ENCODE measurements around the gene POU3F1.

POU3F1 gene

GRCh38 chr1:38071312-38072256, 25.0 kb upstream of the POU3F1 start:
- no peak overlapping the region for H3K9ac ChIP-seq (ENCODE audit: low read length)
- H3K27me3 ChIP-seq (ENCODE audit: control insufficient read depth in 1 of 2, insufficient read depth in 2 of 2, low read length in 2 of 2): peaks cover 8 to 10% of the 10 kb centered on the region in 2 donors
- H3K4me1 ChIP-seq (ENCODE audit: insufficient read depth, low read length): no peaks in the 10 kb centered on the region
- H3K36me3 ChIP-seq (ENCODE audit: insufficient read depth, low read length): no peaks in the 10 kb centered on the region
- H3K9me3 ChIP-seq (ENCODE audit: low read length): no peaks in the 10 kb centered on the region
- H3K27ac ChIP-seq (ENCODE audit: low read depth, low read length): no peak overlapping the region
- H3K4me3 ChIP-seq (ENCODE audit: low read depth in 1 of 2, low read length in 2 of 2): no peak overlapping the region

GRCh38 chr1:38068980-38069340, 22.4 kb upstream of the POU3F1 start:
- Histone ChIP-seq H3K9ac (ENCODE audit: low read length) (no peak overlapping the region), H3K4me3 (ENCODE audit: low read depth in 1 of 2, low read length in 2 of 2) (no peak overlapping the region), H3K9me3 (ENCODE audit: low read length) (no peaks in the 10 kb centered on the region), H3K4me1 (ENCODE audit: insufficient read depth, low read length) (no peaks in the 10 kb centered on the region), H3K27me3 (ENCODE audit: control insufficient read depth in 1 of 2, insufficient read depth in 2 of 2, low read length in 2 of 2) (peaks cover 8 to 10% of the 10 kb centered on the region in 2 donors), H3K27ac (ENCODE audit: low read depth, low read length) (no peak overlapping the region), H3K36me3 (ENCODE audit: insufficient read depth, low read length) (no peaks in the 10 kb centered on the region)

DNA sequence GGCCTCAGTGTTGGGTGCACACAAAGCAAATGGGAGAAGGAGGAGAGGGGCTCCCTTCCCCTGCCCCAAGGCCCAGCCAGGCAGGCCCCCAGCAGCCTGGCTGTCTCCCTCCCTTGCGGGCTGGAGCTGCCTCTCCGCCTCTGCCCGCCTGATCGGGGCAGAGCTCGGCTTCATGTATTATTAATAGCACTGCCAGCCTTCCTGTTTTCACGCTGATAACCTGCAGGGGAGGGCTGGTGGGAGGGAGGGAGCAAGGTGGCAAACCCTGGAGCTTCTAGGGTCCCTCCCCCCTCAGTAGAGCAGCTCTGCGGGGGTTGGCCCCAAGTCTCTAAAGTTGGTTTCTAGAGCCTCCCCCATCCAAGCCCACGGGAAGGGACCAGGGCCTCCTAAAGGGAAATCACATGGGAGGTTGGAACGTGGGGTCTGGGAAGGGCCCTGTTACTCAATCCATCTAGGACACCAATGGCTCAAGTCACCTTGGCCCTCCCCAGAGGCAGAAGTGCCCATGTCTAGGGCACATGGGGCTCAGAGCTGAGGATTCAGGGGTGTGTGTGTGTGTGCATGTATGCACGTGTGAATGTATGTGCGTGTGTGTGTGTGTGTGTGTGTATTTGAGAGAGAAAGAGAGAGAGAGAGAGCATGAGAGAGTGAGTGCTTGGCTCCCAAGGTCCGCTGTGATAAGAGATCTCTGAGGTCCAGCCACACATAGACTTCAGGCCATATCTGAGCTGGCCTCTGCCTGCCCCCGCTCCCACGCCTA, 21.8 kb upstream of the POU3F1 start:
- H3K27me3 ChIP-seq (ENCODE audit: control insufficient read depth in 1 of 2, insufficient read depth in 2 of 2, low read length in 2 of 2): peaks cover 8 to 10% of the 10 kb centered on the region in 2 donors
- no peak overlapping the region for H3K27ac ChIP-seq (ENCODE audit: low read depth, low read length)
- no peak overlapping the region for H3K4me3 ChIP-seq (ENCODE audit: low read depth in 1 of 2, low read length in 2 of 2)
- no peaks in the 10 kb centered on the region for H3K36me3 ChIP-seq (ENCODE audit: insufficient read depth, low read length)
- no peak overlapping the region for H3K9ac ChIP-seq (ENCODE audit: low read length)
- no peaks in the 10 kb centered on the region for H3K4me1 ChIP-seq (ENCODE audit: insufficient read depth, low read length)
- H3K9me3 ChIP-seq (ENCODE audit: low read length): no peaks in the 10 kb centered on the region

- no peaks in the 10 kb centered on the region for H3K9me3 ChIP-seq (ENCODE audit: low read length)
- no peaks in the 10 kb centered on the region for H3K36me3 ChIP-seq (ENCODE audit: insufficient read depth, low read length)
- H3K27ac ChIP-seq (ENCODE audit: low read depth, low read length): no peak overlapping the region
- no peak overlapping the region for H3K9ac ChIP-seq (ENCODE audit: low read length)
- H3K27me3 ChIP-seq (ENCODE audit: control insufficient read depth in 1 of 2, insufficient read depth in 2 of 2, low read length in 2 of 2): peaks cover 8 to 10% of the 10 kb centered on the region in 2 donors
- no peaks in the 10 kb centered on the region for H3K4me1 ChIP-seq (ENCODE audit: insufficient read depth, low read length)
- H3K4me3 ChIP-seq (ENCODE audit: low read depth in 1 of 2, low read length in 2 of 2): no peak overlapping the region
Measured at GRCh38 chr1:38064197-38064903, 17.8 kb upstream of the POU3F1 start.

GRCh38 chr1:38063616-38064015, 17.0 kb upstream of the POU3F1 start:
- no peaks in the 10 kb centered on the region for H3K36me3 ChIP-seq (ENCODE audit: insufficient read depth, low read length)
- H3K4me3 ChIP-seq (ENCODE audit: low read depth in 1 of 2, low read length in 2 of 2): no peak overlapping the region
- no peak overlapping the region for H3K9ac ChIP-seq (ENCODE audit: low read length)
- H3K9me3 ChIP-seq (ENCODE audit: low read length): no peaks in the 10 kb centered on the region
- no peaks in the 10 kb centered on the region for H3K4me1 ChIP-seq (ENCODE audit: insufficient read depth, low read length)
- no peak overlapping the region for H3K27ac ChIP-seq (ENCODE audit: low read depth, low read length)
- peaks cover 3 to 9% of the 10 kb centered on the region in 2 donors for H3K27me3 ChIP-seq (ENCODE audit: control insufficient read depth in 1 of 2, insufficient read depth in 2 of 2, low read length in 2 of 2)

DNA sequence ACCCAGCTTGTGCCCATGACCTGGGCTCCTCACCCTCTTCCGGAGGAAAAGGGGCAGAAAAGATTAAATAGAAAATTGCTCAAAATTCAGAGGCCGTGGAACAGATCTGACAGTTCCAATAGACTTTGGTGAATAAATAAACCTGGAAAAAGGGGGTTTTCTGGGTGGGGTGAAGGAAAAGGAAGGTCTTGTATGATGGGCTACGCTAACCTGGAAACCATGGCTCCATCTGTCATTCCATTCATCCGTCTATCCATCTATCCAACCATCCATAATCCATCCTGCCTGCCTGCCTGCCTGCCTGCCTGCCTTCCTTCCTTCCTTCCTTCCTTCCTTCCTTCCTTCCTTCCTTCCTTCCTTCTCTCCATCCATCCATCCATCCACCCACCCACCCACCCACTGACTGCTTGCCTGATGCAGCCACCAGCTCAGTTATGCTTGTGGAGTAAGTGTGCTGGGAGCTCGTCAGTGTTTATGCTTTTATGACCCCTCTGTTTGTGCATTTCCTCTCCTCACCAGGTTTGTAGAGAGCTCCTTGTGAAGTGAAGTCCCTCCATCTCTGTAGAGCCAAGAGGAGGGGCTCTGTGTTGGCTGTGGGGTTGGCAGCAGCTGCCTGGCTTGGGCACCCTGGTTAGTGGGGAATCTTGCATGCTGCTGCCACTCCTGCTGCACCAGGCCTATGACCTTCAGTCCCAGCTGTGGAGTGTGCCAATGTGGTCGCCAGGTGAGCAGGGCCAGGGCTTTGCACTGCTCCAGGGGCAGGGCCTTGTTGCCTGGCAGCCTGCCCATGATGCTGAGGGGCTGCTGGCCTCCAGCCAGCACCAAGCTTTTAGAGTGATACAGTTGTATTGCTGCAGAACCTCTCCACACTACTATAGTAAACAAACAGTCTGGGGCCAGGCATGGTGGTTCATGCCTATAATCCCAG, 16.0 kb upstream of the POU3F1 start:
- H3K4me1 ChIP-seq (ENCODE audit: insufficient read depth, low read length): no peaks in the 10 kb centered on the region
- H3K27me3 ChIP-seq (ENCODE audit: control insufficient read depth in 1 of 2, insufficient read depth in 2 of 2, low read length in 2 of 2): no peaks in the 10 kb centered on the region
- no peak overlapping the region for H3K9ac ChIP-seq (ENCODE audit: low read length)
- no peaks in the 10 kb centered on the region for H3K36me3 ChIP-seq (ENCODE audit: insufficient read depth, low read length)
- H3K9me3 ChIP-seq (ENCODE audit: low read length): no peaks in the 10 kb centered on the region
- H3K4me3 ChIP-seq (ENCODE audit: low read depth in 1 of 2, low read length in 2 of 2): no peak overlapping the region
- H3K27ac ChIP-seq (ENCODE audit: low read depth, low read length): no peak overlapping the region

DNA sequence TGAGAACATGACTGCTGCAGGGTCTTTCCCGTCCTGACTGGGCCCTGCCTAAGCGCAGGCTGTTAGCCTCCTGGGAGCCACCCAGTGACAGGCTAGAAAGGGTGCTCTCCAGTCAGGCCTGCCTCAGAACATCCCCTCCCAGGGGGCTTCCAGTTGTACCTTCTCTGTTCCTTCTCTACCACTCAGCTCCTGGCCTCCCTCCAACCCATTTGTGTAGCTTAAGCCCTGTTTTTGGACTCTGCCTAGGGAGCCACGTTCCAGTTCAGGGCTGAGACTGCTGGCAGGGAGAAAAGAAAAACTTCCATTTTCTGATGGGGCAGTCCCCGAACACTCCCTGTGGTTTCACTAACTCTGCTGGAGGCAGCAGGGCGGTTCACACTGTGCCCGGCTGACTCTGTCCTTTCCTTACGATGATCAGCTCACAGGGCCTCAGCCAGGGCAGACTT, 15.3 kb upstream of the POU3F1 start:
- Histone ChIP-seq H3K4me3 (ENCODE audit: low read depth in 1 of 2, low read length in 2 of 2) (no peak overlapping the region), H3K9ac (ENCODE audit: low read length) (no peak overlapping the region), H3K27ac (ENCODE audit: low read depth, low read length) (no peak overlapping the region), H3K36me3 (ENCODE audit: insufficient read depth, low read length) (no peaks in the 10 kb centered on the region), H3K27me3 (ENCODE audit: control insufficient read depth in 1 of 2, insufficient read depth in 2 of 2, low read length in 2 of 2) (no peaks in the 10 kb centered on the region), H3K9me3 (ENCODE audit: low read length) (no peaks in the 10 kb centered on the region), H3K4me1 (ENCODE audit: insufficient read depth, low read length) (no peaks in the 10 kb centered on the region)

- no peaks in the 10 kb centered on the region for H3K4me1 ChIP-seq (ENCODE audit: insufficient read depth, low read length)
- no peaks in the 10 kb centered on the region for H3K36me3 ChIP-seq (ENCODE audit: insufficient read depth, low read length)
- no peak overlapping the region for H3K4me3 ChIP-seq (ENCODE audit: low read depth in 1 of 2, low read length in 2 of 2)
- H3K9me3 ChIP-seq (ENCODE audit: low read length): no peaks in the 10 kb centered on the region
- H3K9ac ChIP-seq (ENCODE audit: low read length): no peak overlapping the region
- no peaks in the 10 kb centered on the region for H3K27me3 ChIP-seq (ENCODE audit: control insufficient read depth in 1 of 2, insufficient read depth in 2 of 2, low read length in 2 of 2)
- H3K27ac ChIP-seq (ENCODE audit: low read depth, low read length): no peak overlapping the region
Measured at GRCh38 chr1:38061290-38061689, 14.7 kb upstream of the POU3F1 start.

DNA sequence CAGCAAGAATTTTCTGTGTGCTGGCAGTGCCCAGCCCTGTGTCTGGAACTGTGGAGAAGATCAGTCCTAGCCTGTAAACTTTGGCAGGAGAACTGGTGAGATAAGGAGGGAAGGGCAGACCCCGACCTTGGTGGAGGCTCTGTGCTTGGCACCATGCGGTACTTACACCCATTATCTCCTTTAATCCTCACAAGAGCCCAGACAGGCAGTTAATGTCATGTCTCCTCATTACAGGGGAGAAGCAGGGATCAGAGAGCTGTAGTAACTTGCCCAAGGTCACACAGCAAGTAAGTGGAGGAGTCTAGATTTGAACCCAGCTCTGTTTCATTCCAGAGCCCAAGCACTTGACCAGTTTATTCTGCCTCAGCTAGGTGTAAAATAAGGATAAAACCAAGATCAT, 13.9 kb upstream of the POU3F1 start:
- H3K9ac ChIP-seq (ENCODE audit: low read length): no peak overlapping the region
- H3K36me3 ChIP-seq (ENCODE audit: insufficient read depth, low read length): no peaks in the 10 kb centered on the region
- H3K27ac ChIP-seq (ENCODE audit: low read depth, low read length): no peak overlapping the region
- H3K9me3 ChIP-seq (ENCODE audit: low read length): no peaks in the 10 kb centered on the region
- H3K4me3 ChIP-seq (ENCODE audit: low read depth in 1 of 2, low read length in 2 of 2): no peak overlapping the region
- H3K27me3 ChIP-seq (ENCODE audit: control insufficient read depth in 1 of 2, insufficient read depth in 2 of 2, low read length in 2 of 2): no peaks in the 10 kb centered on the region
- no peaks in the 10 kb centered on the region for H3K4me1 ChIP-seq (ENCODE audit: insufficient read depth, low read length)

DNA sequence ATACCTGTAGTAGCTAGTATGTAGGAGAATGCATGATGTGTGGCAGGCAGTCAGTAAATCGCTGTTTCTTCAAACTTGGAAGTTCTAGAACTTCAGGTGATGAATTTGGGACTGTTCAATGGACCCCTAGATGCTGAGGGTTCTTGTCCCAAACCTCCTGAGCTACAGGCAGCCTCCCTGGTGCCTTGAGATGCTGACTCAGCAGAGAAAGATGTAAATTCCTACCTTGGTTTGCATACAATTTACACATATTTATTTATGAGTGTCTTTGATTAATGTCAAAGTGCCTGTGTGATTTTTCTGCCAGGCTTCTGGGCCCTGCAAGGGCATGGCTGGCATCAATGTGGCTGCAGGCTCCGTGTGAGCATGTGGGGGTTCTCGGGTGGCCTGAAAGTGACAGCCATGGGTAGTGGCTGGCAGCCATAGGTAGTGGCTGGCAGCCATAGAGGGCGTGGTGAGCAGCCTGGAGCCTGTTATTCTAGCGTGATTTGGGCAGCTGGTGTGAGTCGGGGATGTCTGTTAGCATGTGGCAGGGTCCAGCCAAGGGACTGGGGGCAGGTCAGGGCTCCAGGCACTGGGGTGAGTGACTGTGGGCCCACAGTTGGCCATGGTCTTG, 13.2 kb upstream of the POU3F1 start:
- no peak overlapping the region for H3K27ac ChIP-seq (ENCODE audit: low read depth, low read length)

More for the DNA sequence above, 13.2 kb upstream of the POU3F1 start:
- no peak overlapping the region for H3K9ac ChIP-seq (ENCODE audit: low read length)
- H3K36me3 ChIP-seq (ENCODE audit: insufficient read depth, low read length): no peaks in the 10 kb centered on the region
- H3K4me3 ChIP-seq (ENCODE audit: low read depth in 1 of 2, low read length in 2 of 2): no peak overlapping the region
- no peaks in the 10 kb centered on the region for H3K4me1 ChIP-seq (ENCODE audit: insufficient read depth, low read length)
- H3K9me3 ChIP-seq (ENCODE audit: low read length): no peaks in the 10 kb centered on the region
- H3K27me3 ChIP-seq (ENCODE audit: control insufficient read depth in 1 of 2, insufficient read depth in 2 of 2, low read length in 2 of 2): no peaks in the 10 kb centered on the region
